Natural killer cell treated with Interleukin-12 subunit alpha and Interleukin-12 subunit beta and Interleukin-15 and Interleukin-18, amount 100 ng/mL, for 72 hours (primary cell): ENCODE data around the gene PPP2R2C. TPM values are rescaled to one million over a fixed set of nuclear protein-coding genes. Genes with fewer than 3 reads are reported as not detected.

Source experiments
- ATAC-seq, 2 donors: fragments of 150-1000 bp; cut with Tn5 transposase in 1 of 2; sonication (Bioruptor Pico), chemical (Tn5 transposase) in 1 of 2; 2 replicates each; pipeline ENCODE4 v1.10.0; 2021
- DNase-seq: peaks from one replicate; pipeline ENCODE4 v3.0.0; 2022; ENCODE audit warnings: low spot score
- H3K27ac Mint-ChIP-seq, 2 donors: 1 replicate in 1 of 2; 2 replicates in 1 of 2; pipeline ENCODE4 v1.8.0; 2022; ENCODE audit warnings: mixed read lengths in 2 of 2, mild to moderate bottlenecking in 1 of 2, moderate library complexity in 1 of 2
- H3K27me3 Mint-ChIP-seq, 2 donors: 1 replicate in 1 of 2; 2 replicates in 1 of 2; pipeline ENCODE4 v1.8.0; 2022; ENCODE audit warnings: mixed read lengths in 2 of 2
- H3K36me3 Mint-ChIP-seq: one replicate; pipeline ENCODE4 v1.8.0; 2022; ENCODE audit warnings: mixed read lengths
- H3K4me1 Mint-ChIP-seq, 2 donors: 1 replicate in 1 of 2; 2 replicates in 1 of 2; pipeline ENCODE4 v1.8.0; 2022; ENCODE audit warnings: low read depth in 2 of 2, mixed read lengths in 2 of 2, mild to moderate bottlenecking in 1 of 2
- H3K4me3 Mint-ChIP-seq: one replicate; pipeline ENCODE4 v1.8.0; 2022; ENCODE audit warnings: mixed read lengths
- H3K9me3 Mint-ChIP-seq: 2 replicates; pipeline ENCODE4 v1.8.0; 2022; ENCODE audit warnings: mixed read lengths
- total RNA-seq, 2 donors: library from RNA; stranded (reverse); gene quantifications; one replicate each; pipeline ENCODE4 v1.2.3, GENCODE V29; 2022

The PPP2R2C gene
- total RNA-seq, 2 donors from 2014 or later: not detected

- no peak for DNase-seq
- ATAC-seq: no peak
- H3K4me1 Mint-ChIP-seq: no peaks in the 10 kb centered on the region
- H3K9me3 Mint-ChIP-seq: no peaks in the 10 kb centered on the region
- H3K4me3 Mint-ChIP-seq: no peak overlapping the region
- peaks cover 9 to 11% of the 10 kb centered on the region in 2 donors for H3K27me3 Mint-ChIP-seq
- H3K36me3 Mint-ChIP-seq: no peaks in the 10 kb centered on the region
- no peak overlapping the region for H3K27ac Mint-ChIP-seq
Measured at GRCh38 chr4:6369924-6370645, 102.3 kb downstream of the PPP2R2C start.

- Mint-ChIP-seq H3K27me3 (peaks cover 9 to 11% of the 10 kb centered on the region in 2 donors), H3K27ac (no peak overlapping the region), H3K4me1 (no peaks in the 10 kb centered on the region), H3K36me3 (no peaks in the 10 kb centered on the region), H3K9me3 (no peaks in the 10 kb centered on the region), H3K4me3 (no peak overlapping the region)
- no peak for DNase-seq
- no peak for ATAC-seq
Measured at GRCh38 chr4:6369511-6369910, 102.9 kb downstream of the PPP2R2C start.

DNA sequence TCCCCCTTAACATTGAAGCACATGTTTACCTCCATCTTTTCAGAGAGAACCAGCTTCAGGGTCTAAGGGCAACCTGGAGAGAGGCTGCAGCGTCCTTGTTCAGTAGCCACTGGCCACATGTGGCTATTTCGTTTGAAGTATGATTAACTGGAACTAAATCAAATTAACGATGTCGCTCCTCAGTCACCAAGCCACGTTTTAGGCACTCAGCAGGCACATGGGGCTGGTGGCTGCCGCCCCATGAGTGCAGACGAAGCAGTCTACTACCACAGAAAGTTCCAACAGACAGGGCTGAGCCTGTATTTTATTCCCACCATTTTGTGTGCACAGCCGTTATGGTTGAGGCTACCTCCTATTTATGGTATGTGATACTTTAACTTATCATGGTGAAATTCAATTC lies 103.4 kb downstream of the PPP2R2C start:
- Mint-ChIP-seq H3K4me1 (no peaks in the 10 kb centered on the region), H3K27ac (no peak overlapping the region), H3K36me3 (no peaks in the 10 kb centered on the region), H3K27me3 (peaks cover 10 to 11% of the 10 kb centered on the region in 2 donors), H3K4me3 (no peak overlapping the region), H3K9me3 (no peaks in the 10 kb centered on the region)
- DNase-seq: no peak
- ATAC-seq: no peak

DNA sequence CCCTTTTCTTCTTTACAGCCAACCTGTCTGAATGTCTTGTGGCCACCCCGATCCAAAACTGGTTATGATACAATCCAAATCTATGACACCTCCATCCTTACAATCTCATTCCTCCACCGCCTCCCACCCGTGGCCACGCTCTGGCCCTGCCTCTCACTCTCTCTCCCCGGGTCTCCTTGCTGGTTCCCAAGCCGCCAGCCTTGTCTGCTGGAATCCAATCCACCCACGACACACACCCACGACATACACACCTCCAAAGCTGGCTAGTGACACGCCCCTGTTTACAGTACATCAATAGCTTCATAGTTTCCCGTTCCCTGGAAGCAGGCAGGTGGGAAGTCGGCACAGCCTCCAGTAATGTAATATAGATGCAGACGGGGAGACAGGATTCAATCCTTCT lies 103.8 kb downstream of the PPP2R2C start:
- H3K36me3 Mint-ChIP-seq: no peaks in the 10 kb centered on the region
- no peak overlapping the region for H3K27ac Mint-ChIP-seq
- no peaks in the 10 kb centered on the region for H3K9me3 Mint-ChIP-seq
- no peak for DNase-seq
- peaks cover 11 to 12% of the 10 kb centered on the region in 2 donors for H3K27me3 Mint-ChIP-seq
- no peak overlapping the region for H3K4me3 Mint-ChIP-seq
- H3K4me1 Mint-ChIP-seq: no peaks in the 10 kb centered on the region
- ATAC-seq: no peak

DNA sequence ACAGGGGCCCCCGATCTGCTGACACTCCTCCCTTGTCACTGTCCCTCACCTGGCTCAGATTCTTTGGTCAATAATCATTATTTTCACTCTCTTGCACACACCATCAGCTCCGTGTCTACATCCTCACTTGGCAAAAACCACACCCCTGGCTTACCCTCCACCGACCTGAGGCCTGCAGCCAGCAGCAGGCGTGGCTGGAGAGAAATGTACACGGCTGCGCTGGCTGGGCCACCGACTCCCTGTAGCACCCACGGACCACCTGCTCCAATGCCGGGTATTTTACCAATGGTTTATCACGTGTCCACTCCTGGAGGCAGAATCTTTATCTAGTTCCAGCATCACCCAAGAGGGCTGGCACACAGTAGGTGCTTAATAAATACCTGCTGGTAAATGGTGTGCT lies 104.3 kb downstream of the PPP2R2C start:
- H3K27ac Mint-ChIP-seq: no peak overlapping the region
- no peaks in the 10 kb centered on the region for H3K4me1 Mint-ChIP-seq
- H3K9me3 Mint-ChIP-seq: no peaks in the 10 kb centered on the region
- H3K36me3 Mint-ChIP-seq: no peaks in the 10 kb centered on the region
- H3K27me3 Mint-ChIP-seq: peaks cover 11 to 12% of the 10 kb centered on the region in 2 donors
- no peak for ATAC-seq
- no peak for DNase-seq
- no peak overlapping the region for H3K4me3 Mint-ChIP-seq

DNA sequence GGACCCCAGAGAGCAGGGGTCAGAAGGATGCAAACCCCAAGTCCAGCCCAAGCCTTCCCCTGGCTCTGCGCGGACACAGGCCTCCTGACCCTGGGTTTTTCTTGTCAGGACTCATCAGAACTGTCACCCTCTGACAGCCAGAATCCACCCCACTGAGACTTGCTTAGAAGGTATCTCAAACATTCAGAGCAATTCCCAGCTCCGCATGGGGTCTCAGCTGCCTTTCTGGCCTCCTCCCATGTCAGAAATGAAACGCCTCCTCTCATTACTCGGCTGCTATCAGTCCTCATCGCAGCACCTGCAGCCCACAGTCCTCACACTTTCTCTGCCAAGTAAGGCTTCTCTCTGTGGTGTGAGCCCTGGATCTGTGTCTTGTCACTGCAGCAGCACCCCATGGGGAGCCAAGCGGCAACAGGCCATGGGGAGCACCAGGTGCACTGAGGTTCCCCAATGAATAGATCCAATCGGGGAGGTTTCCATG lies 105.0 kb downstream of the PPP2R2C start:
- Mint-ChIP-seq H3K27ac (no peak overlapping the region), H3K27me3 (peaks cover 11 to 12% of the 10 kb centered on the region in 2 donors), H3K4me3 (no peak overlapping the region), H3K9me3 (no peaks in the 10 kb centered on the region), H3K4me1 (no peaks in the 10 kb centered on the region), H3K36me3 (no peaks in the 10 kb centered on the region)
- ATAC-seq (no peak), DNase-seq (peak; percentile 16)

DNA sequence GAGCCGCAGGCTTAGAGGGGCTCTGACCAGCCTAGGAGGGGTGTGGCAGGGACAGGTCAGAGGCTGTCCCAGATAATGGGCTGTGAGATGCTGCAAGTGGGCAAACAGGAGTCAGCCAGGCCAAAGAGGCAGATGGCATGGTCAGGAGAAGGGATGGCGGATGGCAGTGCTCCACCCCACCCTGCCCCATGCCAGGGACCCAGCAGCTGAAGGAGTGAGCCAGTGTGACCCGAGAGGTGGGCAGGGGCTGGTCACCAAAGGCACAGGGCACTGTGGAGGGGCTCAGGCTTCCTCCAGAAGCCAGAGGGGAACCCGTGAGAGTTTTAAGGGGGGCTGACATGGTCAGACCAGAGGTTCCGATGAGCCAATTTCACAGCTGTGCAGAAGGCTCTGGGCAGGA lies 105.8 kb downstream of the PPP2R2C start:
- no peak overlapping the region for H3K27ac Mint-ChIP-seq
- no peaks in the 10 kb centered on the region for H3K36me3 Mint-ChIP-seq
- no peaks in the 10 kb centered on the region for H3K9me3 Mint-ChIP-seq
- H3K4me3 Mint-ChIP-seq: no peak overlapping the region
- no peak for ATAC-seq
- H3K27me3 Mint-ChIP-seq: peaks cover 11 to 12% of the 10 kb centered on the region in 2 donors
- no peaks in the 10 kb centered on the region for H3K4me1 Mint-ChIP-seq
- DNase-seq: no peak

- Mint-ChIP-seq H3K9me3 (no peaks in the 10 kb centered on the region), H3K4me1 (no peaks in the 10 kb centered on the region), H3K27me3 (peaks cover 11 to 15% of the 10 kb centered on the region in 2 donors), H3K27ac (no peak overlapping the region), H3K36me3 (no peaks in the 10 kb centered on the region), H3K4me3 (no peak overlapping the region)
- DNase-seq (no peak), ATAC-seq (no peak)
Measured at GRCh38 chr4:6365545-6366086, 106.8 kb downstream of the PPP2R2C start.

DNA sequence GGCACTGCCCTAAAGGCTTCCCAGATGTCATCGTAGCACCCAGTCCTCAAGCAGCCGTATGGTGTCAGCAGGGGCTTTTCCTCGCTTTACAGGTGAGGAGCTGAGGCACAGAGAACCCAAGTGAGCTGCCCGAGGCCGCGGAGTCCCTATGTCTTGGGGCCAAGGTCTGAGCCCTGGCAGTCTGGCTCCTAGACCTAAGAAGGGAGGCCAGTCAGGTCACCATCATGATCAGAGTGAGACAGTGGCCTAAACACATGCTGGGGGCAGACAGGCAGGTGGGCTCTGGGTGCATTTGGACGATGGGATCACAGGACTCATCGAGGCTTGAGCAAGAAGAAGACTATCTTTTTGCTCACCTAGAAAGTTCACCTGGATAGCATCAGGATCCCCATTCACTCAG lies 107.8 kb downstream of the PPP2R2C start:
- no peak for DNase-seq
- no peak for ATAC-seq
- no peak overlapping the region for H3K27ac Mint-ChIP-seq
- peaks cover 11 to 15% of the 10 kb centered on the region in 2 donors for H3K27me3 Mint-ChIP-seq
- H3K36me3 Mint-ChIP-seq: no peaks in the 10 kb centered on the region
- no peaks in the 10 kb centered on the region for H3K9me3 Mint-ChIP-seq
- no peaks in the 10 kb centered on the region for H3K4me1 Mint-ChIP-seq
- H3K4me3 Mint-ChIP-seq: no peak overlapping the region

DNA sequence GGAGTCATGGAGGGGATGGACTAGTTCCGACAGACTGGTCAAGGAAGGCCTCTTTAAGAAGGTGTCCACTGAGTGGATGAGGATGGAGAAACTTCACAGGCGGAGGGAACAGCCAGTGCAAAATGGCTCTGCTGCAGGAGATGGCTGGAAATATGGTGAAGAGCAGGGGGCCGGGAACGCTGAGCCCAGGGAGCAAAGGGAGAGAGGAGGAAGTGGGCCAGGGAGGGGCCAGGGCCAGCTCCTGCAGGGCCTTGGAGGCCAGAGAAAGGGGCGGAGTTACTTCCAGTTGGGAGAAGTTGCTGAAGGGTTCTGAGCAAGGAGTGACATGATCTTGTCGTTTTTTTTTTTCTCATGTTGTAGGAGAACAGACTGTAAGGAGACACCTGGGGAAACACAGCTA lies 108.3 kb downstream of the PPP2R2C start:
- H3K36me3 Mint-ChIP-seq: no peaks in the 10 kb centered on the region
- H3K27me3 Mint-ChIP-seq: peaks cover 11 to 15% of the 10 kb centered on the region in 2 donors
- ATAC-seq (no peak), DNase-seq (no peak)
- no peak overlapping the region for H3K4me3 Mint-ChIP-seq
- no peaks in the 10 kb centered on the region for H3K9me3 Mint-ChIP-seq
- no peak overlapping the region for H3K27ac Mint-ChIP-seq
- H3K4me1 Mint-ChIP-seq: no peaks in the 10 kb centered on the region

GRCh38 chr4:6362896-6363295 lies 109.5 kb downstream of the PPP2R2C start:
- no peak for DNase-seq
- H3K9me3 Mint-ChIP-seq: no peaks in the 10 kb centered on the region
- ATAC-seq: no peak
- no peaks in the 10 kb centered on the region for H3K4me1 Mint-ChIP-seq
- peaks cover 0 to 6% of the 10 kb centered on the region in 2 donors for H3K27me3 Mint-ChIP-seq
- no peak overlapping the region for H3K27ac Mint-ChIP-seq
- no peak overlapping the region for H3K4me3 Mint-ChIP-seq
- no peaks in the 10 kb centered on the region for H3K36me3 Mint-ChIP-seq

GRCh38 chr4:6362243-6362885 lies 110.0 kb downstream of the PPP2R2C start:
- H3K36me3 Mint-ChIP-seq: no peaks in the 10 kb centered on the region
- no peak for DNase-seq
- H3K4me1 Mint-ChIP-seq: no peaks in the 10 kb centered on the region
- ATAC-seq: no peak
- peaks cover 0 to 6% of the 10 kb centered on the region in 2 donors for H3K27me3 Mint-ChIP-seq
- no peak overlapping the region for H3K27ac Mint-ChIP-seq
- H3K4me3 Mint-ChIP-seq: no peak overlapping the region
- H3K9me3 Mint-ChIP-seq: no peaks in the 10 kb centered on the region

GRCh38 chr4:6361076-6361784 lies 111.2 kb downstream of the PPP2R2C start:
- ATAC-seq (no peak), DNase-seq (no peak)
- Mint-ChIP-seq H3K4me3 (no peak overlapping the region), H3K36me3 (no peaks in the 10 kb centered on the region), H3K9me3 (no peaks in the 10 kb centered on the region), H3K27me3 (peaks cover 0 to 6% of the 10 kb centered on the region in 2 donors), H3K27ac (no peak overlapping the region), H3K4me1 (no peaks in the 10 kb centered on the region)

GRCh38 chr4:6360385-6360784 lies 112.0 kb downstream of the PPP2R2C start:
- H3K9me3 Mint-ChIP-seq: no peaks in the 10 kb centered on the region
- no peaks in the 10 kb centered on the region for H3K36me3 Mint-ChIP-seq
- peaks cover 0 to 6% of the 10 kb centered on the region in 2 donors for H3K27me3 Mint-ChIP-seq
- H3K4me1 Mint-ChIP-seq: no peaks in the 10 kb centered on the region
- no peak overlapping the region for H3K27ac Mint-ChIP-seq
- ATAC-seq (no peak), DNase-seq (no peak)
- H3K4me3 Mint-ChIP-seq: no peak overlapping the region
